T-helper 1 cell (primary cell): ENCODE data around the gene ZCWPW1.
"Not testable (repeated sequence)": the region's sequence is repeated elsewhere in the genome, so short reads cannot be mapped to it uniquely, and the experiment has no call there.

Experiments used
- DNase-seq, 5 donors: peaks; one replicate each; pipeline ENCODE4 v3.0.0-alpha.2; 2012 to 2020

Gene ZCWPW1

DNA sequence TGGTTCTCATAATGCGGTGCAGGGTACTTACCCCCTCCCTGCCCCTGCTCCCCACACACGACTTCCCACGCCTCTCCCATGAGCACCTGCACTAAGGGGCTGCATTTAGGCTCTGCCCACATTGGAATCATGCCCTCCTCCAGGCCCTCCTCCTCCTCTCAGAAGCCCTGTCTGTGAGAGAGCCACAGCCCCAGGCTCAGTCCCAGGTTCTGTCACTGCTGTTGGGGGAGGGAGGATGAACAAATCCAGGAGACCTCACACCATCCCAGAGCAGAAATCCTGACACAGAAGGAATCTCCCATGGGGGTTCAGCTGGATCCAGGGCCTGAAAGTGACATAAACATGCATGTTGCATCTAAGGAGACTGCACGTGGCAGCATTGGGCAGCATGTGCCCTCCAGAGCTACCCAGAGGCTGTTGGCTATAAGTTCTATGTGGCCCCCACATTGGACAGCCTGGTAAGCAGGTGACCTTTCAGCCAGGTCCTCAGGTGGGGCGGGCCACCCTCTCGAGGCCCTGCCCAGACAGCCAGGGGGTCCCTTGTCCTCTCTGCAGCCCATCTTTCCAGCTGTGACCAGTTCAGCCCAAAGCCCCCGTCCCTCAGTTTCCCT is 56.8 kb downstream of the ZCWPW1 start:
- no peak for DNase-seq

DNA sequence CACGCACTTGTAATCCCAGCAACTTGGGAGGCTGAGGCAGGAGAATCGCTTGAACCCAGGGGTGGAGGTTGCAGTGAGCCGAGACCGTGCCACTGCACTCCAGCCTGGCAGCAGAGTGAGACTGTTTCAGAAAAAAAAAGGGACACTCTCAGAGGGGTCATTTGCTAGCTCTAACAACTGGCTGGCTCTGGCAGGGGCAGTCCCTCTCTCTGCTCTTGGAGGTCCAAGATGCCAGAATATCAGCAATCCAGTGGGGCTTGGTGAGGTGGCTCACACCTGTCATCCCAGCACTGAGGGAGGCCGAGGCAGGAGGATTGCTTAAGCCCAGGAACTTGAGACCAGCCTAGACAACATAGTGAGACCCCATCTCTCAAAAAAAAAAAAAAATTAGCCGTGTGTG is 57.8 kb downstream of the ZCWPW1 start:
- DNase-seq = no peak

DNA sequence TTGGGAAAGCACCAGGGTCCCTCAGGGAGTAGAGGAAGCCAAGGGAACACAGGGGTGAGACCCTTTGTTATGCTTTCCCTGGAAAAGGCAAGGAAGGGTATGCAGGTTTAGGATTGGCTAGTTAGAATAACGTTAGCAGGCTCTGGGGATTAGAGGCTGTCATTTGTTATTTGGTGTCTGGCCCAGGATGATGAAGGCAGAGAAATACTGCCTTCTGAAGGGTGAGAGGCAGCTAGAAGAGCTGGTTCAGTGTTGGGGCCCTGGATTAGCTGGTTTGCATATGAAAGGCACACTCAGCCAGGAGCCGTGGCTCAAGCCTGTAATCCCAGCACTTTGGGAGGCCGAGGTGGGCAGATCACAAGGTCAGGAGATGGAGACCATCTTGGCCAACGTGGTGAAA is 58.2 kb downstream of the ZCWPW1 start:
- DNase-seq = no peak

DNA sequence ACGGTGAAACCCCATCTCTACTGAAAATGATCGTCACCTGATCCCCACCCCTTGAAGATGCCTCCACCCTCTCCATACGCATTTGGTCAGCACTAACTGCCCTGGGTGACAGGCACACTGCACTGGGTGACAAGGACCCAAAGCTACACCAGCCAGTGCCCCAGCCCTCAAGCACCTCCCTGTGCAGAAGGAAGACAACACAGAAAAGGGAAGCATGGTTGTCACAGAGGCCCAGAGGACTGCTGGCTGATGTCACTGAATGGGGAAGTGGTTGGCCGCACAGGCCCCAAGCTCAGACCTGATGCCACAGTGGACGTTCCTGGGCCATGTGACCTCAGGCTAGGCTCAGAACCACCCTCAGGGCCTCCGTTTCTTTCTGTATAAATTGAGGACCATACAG is 59.4 kb downstream of the ZCWPW1 start:
- no peak for DNase-seq

DNA sequence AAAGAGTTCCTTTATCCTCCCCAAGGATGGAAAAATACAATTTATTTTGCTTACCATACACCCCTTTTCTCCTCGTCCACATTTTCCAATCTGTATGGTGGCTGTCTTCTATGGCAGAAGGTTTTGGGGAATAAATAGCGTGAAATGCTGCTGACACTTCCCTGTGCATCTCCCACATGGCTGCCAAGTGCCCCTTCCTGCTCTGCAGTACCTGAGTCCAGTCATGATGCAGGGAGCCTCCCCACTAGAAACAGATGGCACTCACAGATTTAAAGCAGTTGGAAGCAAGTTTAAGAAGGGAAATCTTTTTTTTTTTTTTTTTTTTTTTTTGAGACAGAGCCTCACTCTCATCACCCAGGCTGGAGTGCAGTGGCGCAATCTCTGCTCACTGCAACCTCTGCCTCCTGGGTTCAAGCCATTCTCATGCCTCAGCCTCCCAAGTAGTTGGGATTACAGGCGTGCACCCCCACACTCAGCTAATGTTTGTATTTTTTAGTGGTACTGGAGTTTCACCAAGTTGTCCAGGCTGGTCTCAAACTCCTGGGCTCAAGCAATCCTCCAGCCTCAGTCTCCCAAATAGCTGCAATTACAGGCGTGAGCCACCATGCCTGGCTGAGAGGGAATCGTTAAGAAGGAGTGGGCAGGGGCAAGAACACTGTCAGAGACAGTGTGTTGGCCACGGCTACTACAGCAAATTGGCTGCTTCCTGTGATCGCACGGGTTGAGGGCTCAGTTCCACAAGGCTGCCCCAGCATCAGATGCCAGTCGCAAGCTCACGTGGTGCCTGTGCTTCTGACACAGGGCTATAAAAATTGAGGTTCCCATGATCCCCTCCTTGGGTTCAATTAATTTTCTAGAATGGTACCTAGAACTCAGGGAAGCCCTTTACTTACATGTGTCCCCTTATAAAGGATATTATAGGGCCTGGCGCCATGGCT is 60.6 kb downstream of the ZCWPW1 start:
- DNase-seq = no peak

DNA sequence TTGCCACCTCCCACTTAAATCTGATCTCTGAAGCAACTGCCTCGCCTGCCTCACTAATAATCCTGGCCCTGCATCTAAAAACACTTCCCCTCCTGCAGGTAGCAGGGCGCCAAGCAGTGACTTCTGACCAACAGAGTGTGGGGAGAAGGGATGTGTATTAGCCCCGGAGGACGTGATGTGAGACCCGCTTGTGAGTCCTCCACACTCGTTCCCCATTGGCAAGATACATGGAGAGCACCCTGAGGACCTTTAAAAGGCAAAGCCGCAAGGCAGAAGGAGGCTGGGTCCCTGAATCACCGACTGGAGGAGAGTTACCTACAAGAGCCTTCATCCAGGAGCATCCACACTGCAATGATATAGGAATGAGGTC is 61.3 kb downstream of the ZCWPW1 start:
- DNase-seq = no peak

DNA sequence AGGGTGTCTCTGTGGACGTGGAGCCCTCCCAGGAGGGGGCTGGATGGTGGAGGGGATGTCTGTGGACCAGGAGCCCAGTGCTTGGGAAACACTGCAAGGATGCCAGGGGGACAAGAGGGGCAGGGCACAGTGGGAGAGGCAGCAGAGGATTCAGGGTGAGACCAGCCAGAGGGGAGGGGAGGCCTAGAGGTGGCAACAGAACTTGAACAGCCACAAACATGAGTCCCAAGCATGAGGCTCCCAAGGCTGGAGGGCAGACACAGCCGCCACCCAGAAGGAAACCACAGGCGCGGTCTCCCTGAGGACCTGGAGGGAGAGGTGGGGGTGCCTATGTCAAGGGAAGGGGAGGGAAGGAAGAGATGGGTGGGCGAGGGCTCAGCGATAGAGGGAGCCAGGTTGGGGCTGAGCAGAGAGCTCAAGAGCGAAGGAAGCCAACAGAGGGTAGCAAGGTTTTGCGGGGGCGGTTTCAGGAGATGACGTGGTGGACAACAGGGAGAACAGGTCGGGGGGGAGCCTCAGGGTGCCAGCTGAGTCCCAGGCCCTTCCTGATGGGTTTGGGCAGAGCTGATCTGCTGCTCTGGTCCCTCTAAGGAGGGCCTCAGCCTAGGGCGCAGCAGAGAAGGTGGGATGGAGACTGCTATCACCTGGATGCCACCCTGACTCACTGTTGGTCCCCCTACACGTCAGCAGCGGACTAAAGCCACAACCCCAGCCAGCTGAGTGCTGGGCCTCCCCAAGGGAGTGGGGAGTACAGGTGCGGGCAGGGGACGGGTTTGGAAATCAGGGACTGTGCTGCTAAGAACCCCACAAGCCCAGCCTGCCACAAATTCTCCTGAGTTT is 61.9 kb downstream of the ZCWPW1 start:
- DNase-seq = no peak

DNA sequence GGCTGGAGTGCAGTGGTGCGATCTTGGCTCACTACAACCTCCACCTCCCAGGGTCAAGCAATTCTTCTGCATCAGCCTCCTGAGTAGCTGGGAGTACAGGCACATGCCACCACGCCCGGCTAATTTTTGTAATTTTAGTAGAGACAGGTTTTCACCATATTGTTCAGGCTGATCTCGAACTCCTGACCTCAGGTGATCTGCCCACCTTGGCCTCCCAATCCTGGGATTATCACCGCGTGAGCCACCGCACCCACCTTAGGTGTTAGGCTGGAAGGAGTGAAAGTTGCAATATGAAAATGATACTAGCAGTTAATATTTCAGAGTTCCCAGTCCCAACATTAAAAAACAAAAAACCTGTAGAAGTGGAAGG is 62.5 kb downstream of the ZCWPW1 start:
- not testable (repeated sequence) for DNase-seq

DNA sequence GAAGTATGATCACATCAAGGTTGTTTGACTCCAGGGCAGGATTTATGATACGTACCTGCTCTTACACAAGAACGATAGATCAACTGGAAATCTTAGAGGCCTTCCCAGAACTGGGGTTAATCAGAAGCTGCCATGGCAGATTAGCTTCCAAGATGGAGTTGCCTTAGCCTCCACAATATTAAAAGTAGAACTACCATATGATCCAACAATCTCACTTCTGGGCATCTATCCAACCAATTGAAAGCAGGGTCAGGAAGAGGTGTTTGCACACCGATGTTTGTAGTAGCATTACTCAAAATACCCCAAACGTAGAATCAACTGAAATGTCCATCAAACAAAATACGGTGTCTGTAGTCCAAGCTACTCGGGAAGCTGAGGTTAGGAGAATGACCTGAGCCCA is 64.0 kb downstream of the ZCWPW1 start:
- DNase-seq = no peak

DNA sequence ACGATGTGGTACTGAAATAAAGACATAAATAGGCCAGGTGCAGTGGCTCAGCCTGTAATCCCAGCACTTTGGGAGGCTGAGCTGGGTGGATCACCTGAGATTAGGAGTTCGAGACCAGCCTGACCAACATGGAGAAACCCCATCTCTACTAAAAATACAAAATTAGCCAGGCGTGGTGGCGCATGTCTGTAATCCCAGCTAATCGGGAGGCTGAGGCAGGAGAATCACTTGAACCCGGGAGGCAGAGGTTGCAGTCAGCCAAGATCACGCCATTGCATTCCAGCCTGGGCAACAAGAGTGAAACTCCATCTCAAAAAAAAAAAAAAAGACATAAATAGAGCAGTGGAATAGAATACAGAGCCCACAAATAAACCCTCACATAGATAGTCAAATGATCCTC is 64.7 kb downstream of the ZCWPW1 start:
- not testable (repeated sequence) for DNase-seq

DNA sequence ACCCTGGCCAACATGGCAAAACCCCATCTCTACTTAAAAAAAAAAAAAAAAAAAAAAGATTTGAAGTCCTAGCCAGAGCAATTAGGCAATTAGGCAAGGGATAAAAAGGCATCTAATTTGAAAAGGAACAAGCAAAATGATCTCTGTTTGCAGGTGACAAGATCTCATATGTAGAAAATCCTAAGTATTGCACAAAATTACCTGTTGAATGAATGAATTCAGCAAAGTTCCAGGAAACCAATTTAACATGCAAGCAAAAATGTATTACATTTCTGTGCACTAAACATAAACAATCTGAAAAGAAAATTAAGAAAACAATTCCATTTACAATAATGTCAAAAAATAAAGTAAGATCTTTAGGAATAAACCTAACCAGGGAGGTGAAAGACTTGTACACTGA is 65.4 kb downstream of the ZCWPW1 start:
- DNase-seq = no peak

DNA sequence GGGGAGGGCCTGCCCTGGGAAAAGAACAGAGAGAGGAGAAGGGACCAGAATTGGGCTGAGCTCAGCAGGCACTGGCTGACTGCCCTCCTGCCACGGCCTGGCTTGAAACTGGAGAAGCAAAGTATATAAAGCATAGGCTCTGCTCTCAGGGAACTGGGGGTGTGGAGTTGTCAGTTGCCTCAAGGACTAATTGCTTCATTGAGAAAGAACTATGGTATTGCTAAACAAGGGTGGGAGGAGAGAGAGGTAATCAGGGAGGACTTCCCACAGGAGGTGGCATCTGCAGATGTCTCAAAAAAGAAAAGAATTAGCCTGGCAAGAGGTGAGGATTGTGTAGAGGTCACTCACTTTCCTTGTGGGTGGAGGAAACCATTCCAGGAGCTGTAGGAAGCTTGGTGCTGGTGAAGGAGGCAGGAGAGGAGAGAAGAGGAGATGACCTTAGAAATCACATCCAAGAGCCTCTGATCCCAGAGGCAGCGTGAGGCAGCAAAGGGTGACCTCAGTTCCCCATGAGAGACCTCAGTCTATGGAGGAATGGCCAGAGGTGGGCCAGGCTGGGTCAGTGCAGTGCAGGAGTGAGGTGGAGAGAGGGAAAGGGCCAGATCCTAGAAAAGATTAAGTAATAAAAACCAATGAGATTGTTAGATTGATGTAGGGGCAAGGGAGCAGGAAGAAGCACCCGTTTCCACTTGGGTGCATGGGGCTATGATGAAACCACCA is 68.2 kb downstream of the ZCWPW1 start:
- no peak for DNase-seq

DNA sequence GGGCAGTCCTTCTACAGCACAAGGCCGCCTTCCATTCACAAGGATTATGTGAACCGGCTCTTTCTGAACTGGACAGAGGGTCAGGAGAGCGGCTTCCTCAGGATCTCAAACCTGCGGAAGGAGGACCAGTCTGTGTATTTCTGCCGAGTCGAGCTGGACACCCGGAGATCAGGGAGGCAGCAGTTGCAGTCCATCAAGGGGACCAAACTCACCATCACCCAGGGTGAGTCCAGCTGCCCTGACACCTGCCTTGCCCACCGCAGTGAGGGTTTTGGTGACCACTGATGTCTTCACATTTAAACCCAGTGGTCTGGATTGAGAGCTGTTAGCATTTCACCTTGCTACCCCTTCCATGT is 69.7 kb downstream of the ZCWPW1 start:
- DNase-seq = no peak

DNA sequence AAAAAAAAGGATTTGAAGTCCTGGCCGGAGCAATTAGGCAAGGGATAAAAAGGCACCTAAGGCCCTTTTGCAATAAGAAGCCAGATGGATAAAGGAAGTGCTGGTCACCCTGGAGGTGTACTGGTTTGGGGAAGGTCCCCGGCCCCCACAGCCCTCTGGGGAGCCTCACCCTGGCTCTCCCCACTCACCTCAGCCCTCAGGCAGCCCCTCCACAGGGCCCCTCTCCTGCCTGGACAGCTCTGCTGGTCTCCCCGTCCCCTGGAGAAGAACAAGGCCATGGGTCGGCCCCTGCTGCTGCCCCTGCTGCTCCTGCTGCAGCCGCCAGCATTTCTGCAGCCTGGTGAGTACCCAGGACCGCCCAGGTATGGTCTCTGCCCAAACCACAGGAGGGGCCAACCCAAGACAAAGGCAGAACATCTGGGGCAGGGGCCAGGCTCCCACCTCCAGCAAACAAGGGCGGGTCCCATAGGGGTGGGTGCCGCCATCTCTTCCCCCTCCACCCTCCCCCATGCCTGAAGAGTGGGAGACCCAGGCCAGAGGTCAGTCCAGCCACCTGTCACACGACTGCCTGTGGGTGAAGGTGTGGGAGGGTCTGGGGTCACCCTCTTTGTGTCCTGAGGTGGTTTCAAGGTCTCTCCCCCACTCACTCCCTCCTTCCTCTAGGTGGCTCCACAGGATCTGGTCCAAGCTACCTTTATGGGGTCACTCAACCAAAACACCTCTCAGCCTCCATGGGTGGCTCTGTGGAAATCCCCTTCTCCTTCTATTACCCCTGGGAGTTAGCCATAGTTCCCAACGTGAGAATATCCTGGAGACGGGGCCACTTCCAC is 70.3 kb downstream of the ZCWPW1 start, which contains the start of gene PILRB:
PILRB (plus strand) TSS at position 91 of the 830 bp plus-strand sequence; CDS start at position 277, 186 bp downstream.
- no peak for DNase-seq

DNA sequence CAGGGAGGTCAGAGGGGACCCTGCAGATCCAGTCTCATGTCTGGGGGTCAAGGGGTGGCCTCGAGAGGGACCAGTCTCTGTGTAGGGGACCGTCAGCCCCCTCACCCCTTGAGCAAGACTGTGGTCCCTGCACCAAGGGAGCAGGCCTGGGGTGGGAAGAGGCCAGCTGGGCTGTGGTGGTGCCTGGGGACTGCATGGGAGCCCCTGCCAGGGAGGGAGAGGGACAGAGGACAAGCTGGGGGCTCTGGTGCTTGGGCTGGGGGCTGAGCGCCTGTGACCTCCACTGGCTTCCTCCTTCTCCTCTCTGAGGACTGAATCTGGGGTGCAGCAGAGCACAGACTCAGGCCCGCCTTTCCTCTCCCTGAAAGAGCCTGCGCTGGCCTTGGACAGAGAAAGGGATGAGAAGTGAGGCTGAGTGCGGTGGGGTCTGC is 71.4 kb downstream of the ZCWPW1 start:
- DNase-seq = no peak

DNA sequence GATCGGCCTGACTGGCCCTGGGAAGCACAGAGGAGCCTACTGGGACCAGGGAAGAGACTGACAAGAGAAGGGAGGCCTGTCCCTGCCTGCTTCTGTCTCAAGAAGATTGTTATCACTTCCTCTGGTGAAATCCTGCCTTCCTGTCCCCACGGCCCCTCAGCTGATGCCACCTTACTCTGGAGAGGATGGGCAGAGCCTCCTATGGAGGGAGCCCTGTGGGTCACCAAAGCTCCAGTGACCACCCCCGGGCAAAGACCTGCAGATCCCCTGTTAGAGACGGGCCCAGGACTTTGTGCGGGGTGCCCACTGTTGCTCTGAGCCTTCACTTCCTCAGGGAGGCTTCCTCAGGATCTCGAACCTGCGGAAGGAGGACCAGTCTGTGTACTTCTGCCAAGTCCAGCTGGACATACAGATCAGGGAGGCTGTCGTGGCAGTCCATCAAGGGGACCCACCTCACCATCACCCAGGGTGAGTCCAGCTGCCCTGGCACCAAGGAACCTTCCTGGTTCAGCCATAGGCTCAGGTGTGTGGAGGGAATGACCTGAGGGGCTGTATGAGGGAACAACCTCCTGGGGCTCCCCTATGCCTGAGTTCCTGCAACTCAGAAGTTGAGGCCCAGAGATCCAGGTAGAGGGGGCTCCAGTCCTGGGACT is 72.0 kb downstream of the ZCWPW1 start:
- no peak for DNase-seq

DNA sequence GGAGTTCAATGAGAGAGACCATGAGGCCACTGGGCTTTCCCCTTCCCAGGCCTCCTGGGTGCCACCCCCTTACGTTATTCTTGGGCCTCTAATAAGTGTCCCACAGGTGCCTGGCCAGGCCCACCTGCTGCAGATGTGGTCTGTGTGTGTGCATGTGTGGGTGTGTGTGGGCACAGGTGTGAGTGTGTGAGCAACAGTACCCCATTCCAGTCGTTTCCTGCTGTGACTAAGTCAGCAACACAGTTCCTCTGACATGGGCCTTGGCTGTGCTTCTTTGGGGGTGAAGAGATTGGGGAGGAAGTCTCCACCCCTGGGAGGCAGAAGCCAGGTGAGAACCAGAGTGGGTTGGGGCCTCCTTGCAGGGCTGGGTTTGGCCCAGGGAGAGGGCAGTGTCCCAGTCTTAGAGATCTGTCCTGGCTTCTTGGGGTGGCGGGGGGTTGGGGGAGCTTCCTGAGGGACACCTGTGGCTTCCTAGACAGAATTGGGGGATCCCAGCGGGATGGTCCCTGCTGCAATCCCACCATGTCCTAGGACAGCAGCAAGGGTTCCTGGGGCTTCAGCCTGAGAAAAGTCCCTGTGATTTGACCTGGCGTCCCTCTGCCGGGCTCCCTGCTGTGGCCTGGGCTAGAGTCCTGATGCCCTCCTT is 74.7 kb downstream of the ZCWPW1 start:
- no peak for DNase-seq

DNA sequence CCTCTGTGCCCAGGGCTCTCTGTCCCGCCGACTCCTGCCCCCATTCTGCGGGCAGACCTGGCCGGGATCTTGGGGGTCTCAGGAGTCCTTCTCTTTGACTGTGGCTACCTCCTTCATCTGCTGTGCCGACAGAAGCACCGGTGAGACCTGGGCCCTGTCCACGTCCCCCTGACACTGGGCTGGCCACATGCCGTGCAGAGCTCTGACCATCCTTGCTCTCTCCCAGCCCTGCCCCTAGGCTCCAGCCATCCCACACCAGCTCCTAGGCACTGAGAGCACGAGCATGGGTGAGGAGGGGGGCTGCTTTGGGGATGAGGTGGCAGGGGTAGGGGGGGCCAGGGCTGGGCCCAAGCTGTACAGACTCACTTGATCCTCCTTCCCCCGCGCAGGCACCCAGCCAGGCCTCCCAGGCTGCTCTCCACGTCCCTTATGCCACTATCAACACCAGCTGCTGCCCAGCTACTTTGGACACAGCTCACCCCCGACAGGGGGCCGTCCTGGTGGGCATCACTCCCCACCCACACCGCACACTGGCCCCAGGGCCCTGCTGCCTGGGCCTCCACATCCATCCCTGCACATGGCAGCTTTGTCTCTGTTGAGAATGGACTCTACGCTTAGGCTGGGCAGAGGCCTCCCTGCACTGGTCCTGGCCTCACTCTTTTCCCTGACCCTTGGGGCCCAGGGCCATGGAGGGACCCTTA is 75.4 kb downstream of the ZCWPW1 start:
- DNase-seq = no peak

DNA sequence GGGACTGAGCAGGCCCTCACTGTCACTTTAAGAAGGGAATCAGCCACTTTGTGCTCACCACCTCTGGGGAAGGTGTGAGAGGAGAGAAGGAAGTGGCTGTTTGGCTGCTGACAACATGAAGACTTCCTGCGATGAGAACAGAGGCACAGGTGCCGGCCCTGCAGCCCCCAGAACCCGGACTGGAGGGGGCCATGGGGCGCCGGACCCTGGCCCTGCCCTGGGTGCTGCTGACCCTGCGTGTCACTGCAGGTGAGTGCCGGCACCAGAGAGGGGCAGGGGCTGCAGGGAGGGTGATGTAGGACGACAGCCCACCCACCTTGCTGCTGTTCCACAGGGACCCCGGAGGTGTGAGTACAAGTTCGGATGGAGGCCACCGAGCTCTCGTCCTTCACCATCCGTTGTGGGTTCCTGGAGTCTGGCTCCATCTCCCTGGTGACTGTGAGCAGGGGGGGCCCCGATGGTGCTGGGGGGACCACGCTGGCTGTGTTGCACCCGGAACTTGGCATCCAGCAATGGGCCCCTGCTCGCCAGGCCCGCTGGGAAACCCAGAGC is 76.2 kb downstream of the ZCWPW1 start:
- DNase-seq = not testable (repeated sequence)

DNA sequence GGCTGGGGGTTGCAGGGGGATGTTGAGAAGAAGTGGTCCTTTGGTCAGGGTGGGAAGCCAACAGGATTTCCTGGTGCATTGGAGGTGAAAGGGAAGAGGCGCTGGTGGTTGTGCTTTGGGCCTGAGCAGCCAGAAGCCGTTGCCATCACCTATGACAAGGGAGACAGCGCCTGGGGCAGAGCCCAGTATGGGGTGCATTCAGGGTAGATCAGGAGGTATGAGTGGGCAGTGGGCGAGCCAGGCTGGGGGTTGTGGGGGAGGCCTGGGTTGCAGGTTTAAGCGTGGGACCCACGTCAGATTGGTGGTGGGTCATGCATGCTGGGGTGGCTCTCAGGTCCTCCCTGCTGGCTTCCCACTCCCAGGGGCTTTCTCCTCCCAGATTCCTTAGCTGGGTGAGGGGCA is 76.8 kb downstream of the ZCWPW1 start:
- no peak for DNase-seq
